Measurements from ENCODE around the gene LIX1. TPM values are rescaled to one million over a fixed set of nuclear protein-coding genes. Genes with fewer than 3 reads are reported as not detected.

LIX1 gene
- total RNA-seq, 1 donor from 2014 or later: not detected

- Mint-ChIP-seq H3K36me3 (ENCODE audit: low read depth) (no peaks in the 10 kb centered on the region), H3K4me1 (ENCODE audit: low read depth) (peaks cover 3% of the 10 kb centered on the region), H3K4me3 (ENCODE audit: low read depth) (no peak overlapping the region), H3K27me3 (ENCODE audit: low read depth) (peaks cover 14% of the 10 kb centered on the region), H3K27ac (no peak overlapping the region), H3K9me3 (no peaks in the 10 kb centered on the region)
- DNase-seq (ENCODE audit: low spot score): no peak
- intact Hi-C loops (cut with micrococcal nuclease): no loop called here
Measured at GRCh38 chr5:97047076-97047475, 95.3 kb downstream of the LIX1 start.

- intact Hi-C loops (cut with micrococcal nuclease): no loop called here
- Mint-ChIP-seq H3K4me3 (ENCODE audit: low read depth) (no peak overlapping the region), H3K27ac (no peak overlapping the region), H3K27me3 (ENCODE audit: low read depth) (peaks cover 10% of the 10 kb centered on the region), H3K9me3 (no peaks in the 10 kb centered on the region), H3K4me1 (ENCODE audit: low read depth) (peaks cover 3% of the 10 kb centered on the region), H3K36me3 (ENCODE audit: low read depth) (no peaks in the 10 kb centered on the region)
- no peak for DNase-seq (ENCODE audit: low spot score)
Measured at GRCh38 chr5:97046270-97046982, 96.0 kb downstream of the LIX1 start.

- Mint-ChIP-seq H3K27me3 (ENCODE audit: low read depth) (no peaks in the 10 kb centered on the region), H3K36me3 (ENCODE audit: low read depth) (no peaks in the 10 kb centered on the region), H3K4me1 (ENCODE audit: low read depth) (peaks cover 2% of the 10 kb centered on the region), H3K27ac (no peak overlapping the region), H3K4me3 (ENCODE audit: low read depth) (no peak overlapping the region), H3K9me3 (no peaks in the 10 kb centered on the region)
- DNase-seq (ENCODE audit: low spot score): no peak
- intact Hi-C loops (cut with micrococcal nuclease): no loop called here
Measured at GRCh38 chr5:97044052-97044451, 98.4 kb downstream of the LIX1 start.

GRCh38 chr5:97043511-97043910, 98.9 kb downstream of the LIX1 start:
- no peak for DNase-seq (ENCODE audit: low spot score)
- H3K27ac Mint-ChIP-seq: no peak overlapping the region
- no peaks in the 10 kb centered on the region for H3K36me3 Mint-ChIP-seq (ENCODE audit: low read depth)
- no peaks in the 10 kb centered on the region for H3K9me3 Mint-ChIP-seq
- H3K4me1 Mint-ChIP-seq (ENCODE audit: low read depth): peaks cover 2% of the 10 kb centered on the region
- H3K4me3 Mint-ChIP-seq (ENCODE audit: low read depth): no peak overlapping the region
- H3K27me3 Mint-ChIP-seq (ENCODE audit: low read depth): no peaks in the 10 kb centered on the region
- intact Hi-C loops (cut with micrococcal nuclease): no loop called here

GRCh38 chr5:97042996-97043395, 99.4 kb downstream of the LIX1 start:
- Mint-ChIP-seq H3K27ac (no peak overlapping the region), H3K4me3 (ENCODE audit: low read depth) (no peak overlapping the region), H3K36me3 (ENCODE audit: low read depth) (no peaks in the 10 kb centered on the region), H3K27me3 (ENCODE audit: low read depth) (no peaks in the 10 kb centered on the region), H3K4me1 (ENCODE audit: low read depth) (peaks cover 2% of the 10 kb centered on the region), H3K9me3 (no peaks in the 10 kb centered on the region)
- DNase-seq (ENCODE audit: low spot score): no peak
- intact Hi-C loops (cut with micrococcal nuclease): no loop called here

Other genes starting within 250 kb of the LIX1 start
- gene LNPEP, start 206.5 kb downstream of the LIX1 start, total RNA-seq: 37.5 and 37.9 TPM in 2 replicates
- 28.1 and 30.5 TPM in 2 replicates for gene RIOK2, start 40.6 kb upstream of the LIX1 start, total RNA-seq